Epithelial cell of esophagus (primary cell): ENCODE measurements around the gene APBB2.
"Not testable (repeated sequence)": the region's sequence is repeated elsewhere in the genome, so short reads cannot be mapped to it uniquely, and the experiment has no call there.

ENCODE experiments used
- DNase-seq: peaks from one replicate; pipeline ENCODE4 v3.0.0; 2010; ENCODE audit warnings: low read depth
- H3K4me3 ChIP-seq: 2 replicates; pipeline ENCODE4 v1.5.1; 2011; ENCODE audit warnings: mild to moderate bottlenecking, low read length, control low read depth
- CTCF ChIP-seq: IDR thresholded peaks from 2 replicates; pipeline ENCODE4 v1.5.1; 2011; ENCODE audit warnings: low read depth, mild to moderate bottlenecking, low read length, control low read depth, inconsistent platforms; ENCODE audit not compliant: insufficient read depth; ENCODE audit errors: missing control alignments

APBB2 gene

GRCh38 chr4:41000356-41000755, 214.0 kb downstream of the APBB2 start:
- no peak for TF ChIP-seq CTCF
- H3K4me3 ChIP-seq: no peak overlapping the region
- no peak for DNase-seq

GRCh38 chr4:40998675-40999358, 215.5 kb downstream of the APBB2 start:
- peak; percentile 95 for DNase-seq
- TF ChIP-seq CTCF: no peak
- H3K4me3 ChIP-seq: no peak overlapping the region

GRCh38 chr4:40995850-40996249, 218.5 kb downstream of the APBB2 start:
- no peak for TF ChIP-seq CTCF
- no peak overlapping the region for H3K4me3 ChIP-seq
- DNase-seq: no peak

GRCh38 chr4:40994321-40994720, 220.0 kb downstream of the APBB2 start:
- not testable (repeated sequence) for H3K4me3 ChIP-seq
- peak; percentile 89 for DNase-seq

- H3K4me3 ChIP-seq, DNase-seq: not testable (repeated sequence)
Observed at GRCh38 chr4:40993296-40993693, 221.0 kb downstream of the APBB2 start.

- peak; percentile 92 for DNase-seq
- no peak for TF ChIP-seq CTCF
- no peak overlapping the region for H3K4me3 ChIP-seq
Observed at GRCh38 chr4:40992472-40993295, 221.7 kb downstream of the APBB2 start.

GRCh38 chr4:40991908-40992307, 222.4 kb downstream of the APBB2 start:
- no peak overlapping the region for H3K4me3 ChIP-seq
- no peak for DNase-seq
- TF ChIP-seq CTCF: no peak

GRCh38 chr4:40990899-40991265, 223.5 kb downstream of the APBB2 start:
- no peak overlapping the region for H3K4me3 ChIP-seq
- no peak for TF ChIP-seq CTCF
- peak; percentile 66 for DNase-seq
